Kidney capillary endothelial cell (primary cell): Measurements from ENCODE around the gene ARHGAP8.
A peak's percentile ranks its signal among the peaks of the same experiment; 100 is the strongest.

Source experiments
- DNase-seq: peaks from one replicate; pipeline ENCODE4 v3.0.0-alpha.2; 2018; ENCODE audit warnings: low spot score

ARHGAP8 gene

DNA sequence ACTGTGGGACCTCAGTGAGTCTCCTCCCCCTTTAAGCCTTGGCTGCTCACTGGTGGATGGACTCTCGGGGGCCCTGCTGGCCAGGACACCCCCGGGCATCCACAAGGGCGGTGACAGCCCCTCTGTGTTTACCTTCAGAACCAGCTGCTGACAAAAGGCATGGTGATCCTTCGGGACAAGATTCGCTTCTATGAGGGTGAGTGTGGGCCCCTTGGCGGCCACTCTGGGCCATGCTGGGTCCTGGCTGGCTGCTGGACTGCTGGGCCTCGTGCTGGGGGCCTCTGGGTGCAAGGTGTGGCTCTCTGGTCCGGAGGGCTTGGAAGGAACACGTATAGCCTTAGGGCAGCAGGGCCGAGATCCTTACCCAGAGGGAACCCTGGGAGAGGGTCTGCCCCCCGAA, 25.9 kb upstream of the ARHGAP8 start:
- no peak for DNase-seq

DNA sequence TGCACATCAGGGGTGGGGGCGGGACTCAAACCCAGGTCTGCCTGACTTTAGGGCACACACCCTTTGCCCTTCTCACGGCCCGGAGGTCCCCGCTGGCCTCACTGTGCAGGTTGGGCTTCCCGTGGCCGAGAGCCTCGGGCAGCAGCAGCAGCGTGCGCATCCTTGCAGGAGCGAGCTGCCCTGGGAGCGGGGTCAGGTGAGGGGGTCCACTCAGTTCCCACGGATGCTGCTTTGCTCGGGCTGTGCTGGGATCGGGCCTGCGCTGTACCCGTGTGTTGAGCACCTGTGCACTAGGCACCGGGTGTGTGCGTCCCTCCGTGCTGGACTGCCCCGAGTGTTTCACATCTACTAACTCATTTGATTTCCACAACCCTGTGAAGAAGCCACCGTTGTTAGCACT, 25.2 kb upstream of the ARHGAP8 start:
- no peak for DNase-seq

DNA sequence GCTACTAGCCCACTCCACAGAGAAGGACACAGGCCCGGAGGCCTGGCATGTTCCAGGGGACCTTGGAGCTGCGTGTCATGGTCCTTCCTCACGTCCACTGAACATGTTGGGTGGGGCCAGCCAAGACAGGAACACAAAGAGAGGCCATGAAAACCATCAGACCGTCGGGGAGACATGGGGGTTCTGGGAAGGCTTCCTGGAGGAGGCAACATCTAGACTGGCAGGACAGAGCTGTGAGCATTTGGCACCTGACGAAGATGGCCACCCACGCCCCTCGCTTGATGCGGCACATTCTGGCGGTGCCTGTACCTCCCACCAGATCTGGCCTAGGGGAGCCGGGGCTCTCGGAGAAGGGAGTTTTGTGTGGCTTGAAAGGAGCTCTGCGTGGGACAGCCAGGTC, 24.7 kb upstream of the ARHGAP8 start:
- no peak for DNase-seq

DNA sequence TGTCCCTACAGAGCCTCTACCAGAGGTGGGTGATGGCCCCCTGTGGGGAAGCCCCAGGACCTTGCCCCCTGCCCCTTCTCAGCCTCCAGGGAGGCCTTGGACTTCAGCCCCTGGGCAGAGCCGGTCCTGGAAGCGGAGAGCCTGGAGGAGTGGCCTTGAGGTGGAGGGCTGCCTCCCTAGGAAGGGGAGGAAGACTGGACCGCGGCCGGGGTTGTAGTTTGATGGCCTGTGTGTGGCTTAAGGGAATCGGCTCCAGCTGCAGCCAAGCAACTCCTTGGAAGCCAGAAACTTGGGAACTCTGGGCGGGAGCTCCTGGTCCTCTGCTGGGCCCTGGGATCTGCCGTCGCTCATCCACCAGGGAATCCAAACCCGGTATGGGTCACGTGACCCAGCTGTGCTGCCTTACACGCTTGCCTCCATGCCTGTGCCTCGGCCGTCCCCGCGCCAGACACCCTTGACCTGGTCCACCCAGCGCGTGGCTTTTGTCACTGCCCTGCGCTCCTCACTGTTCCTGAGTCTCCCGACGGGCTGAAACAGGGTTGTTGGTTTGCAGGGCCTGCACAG, 23.5 kb upstream of the ARHGAP8 start:
- no peak for DNase-seq

DNA sequence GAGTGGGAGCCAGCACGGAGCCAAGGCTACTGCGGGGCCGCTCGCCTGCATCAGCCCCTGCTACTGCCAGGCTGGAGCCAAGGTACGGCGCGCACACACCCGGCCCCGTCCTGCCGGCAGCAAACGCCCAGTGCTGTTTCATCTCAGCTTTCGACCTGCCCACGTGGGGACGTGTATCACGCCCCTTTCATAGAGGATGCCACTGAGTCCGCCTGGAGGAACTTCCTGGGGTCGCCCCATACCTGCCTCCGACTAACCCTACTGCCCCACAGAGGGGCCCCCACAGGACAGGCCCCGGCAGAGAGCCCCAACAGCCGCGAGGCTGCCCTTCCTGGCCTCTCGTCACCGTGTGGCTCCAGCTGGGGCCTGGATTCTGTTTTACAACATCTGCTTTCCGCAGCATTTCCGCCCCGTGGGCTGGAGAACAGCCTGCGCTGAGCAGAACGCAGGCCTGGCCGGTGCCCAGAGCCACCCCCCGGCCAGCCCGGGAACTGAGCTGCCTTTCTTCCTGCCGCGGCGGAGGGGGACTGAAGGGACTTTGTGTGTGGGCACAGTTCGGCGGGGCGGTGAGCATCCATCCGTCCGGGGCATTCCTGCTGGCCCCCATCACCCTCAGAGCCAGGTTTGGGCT, 22.9 kb upstream of the ARHGAP8 start:
- DNase-seq = peak; percentile 72

DNA sequence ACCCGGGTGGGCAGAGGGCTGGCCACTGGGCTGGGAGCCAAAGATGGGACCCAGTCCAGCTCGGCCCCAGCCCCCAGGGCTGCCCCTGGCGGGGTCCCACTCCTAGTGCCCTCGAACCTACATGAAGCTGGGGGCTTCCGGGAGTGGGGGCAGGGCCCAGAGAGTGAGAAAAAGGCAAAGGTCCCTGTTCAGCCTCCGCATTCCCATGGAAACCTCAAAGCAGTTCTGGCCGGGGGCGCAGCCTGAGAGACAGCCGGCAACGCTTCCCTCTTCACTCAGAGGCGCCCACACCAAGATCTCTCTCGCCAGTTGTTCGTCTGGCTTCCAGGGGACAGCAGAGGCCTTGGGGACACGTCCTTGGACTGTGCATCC, 22.4 kb upstream of the ARHGAP8 start:
- DNase-seq = no peak

DNA sequence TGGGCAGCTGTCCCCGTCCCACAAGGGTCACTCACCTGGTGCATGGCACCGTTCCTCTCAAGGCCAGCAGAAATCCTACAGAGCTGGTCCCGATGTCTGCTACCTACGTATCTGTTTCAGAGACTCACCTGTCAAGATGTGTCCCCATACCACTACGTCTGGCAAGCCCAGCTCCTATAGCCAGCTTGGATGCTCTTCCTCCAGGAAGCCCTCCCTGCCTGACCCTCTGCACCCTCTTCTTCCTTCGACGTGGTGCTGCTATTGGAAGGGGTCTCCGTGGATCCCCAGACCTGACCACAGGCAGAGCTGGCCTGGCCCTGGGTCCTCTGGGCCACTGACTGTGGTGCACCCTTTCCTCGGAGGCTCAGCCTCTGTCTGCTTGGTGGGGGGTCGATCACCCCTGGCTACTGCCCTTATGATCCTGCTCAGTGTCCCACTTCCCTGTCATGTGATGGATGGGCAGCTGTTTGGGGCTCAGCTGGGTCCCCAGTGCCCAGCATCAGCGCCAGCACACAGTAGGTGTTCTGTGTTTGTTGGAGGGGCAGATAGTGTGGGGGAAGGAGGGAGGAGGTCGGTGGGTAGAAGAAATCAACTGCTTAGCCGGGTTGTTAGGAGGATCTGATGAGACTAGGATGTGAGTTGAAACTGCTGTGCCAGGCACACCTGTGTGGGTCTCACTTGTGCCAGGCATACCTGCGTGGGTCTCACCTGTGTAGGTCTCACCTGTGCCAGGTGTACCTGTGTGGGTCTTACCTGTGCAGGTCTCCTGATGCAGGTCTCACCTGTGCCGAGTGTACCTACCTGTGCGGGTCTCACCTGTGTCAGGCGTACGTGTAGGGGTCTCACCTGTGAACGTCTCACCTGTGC, 21.7 kb upstream of the ARHGAP8 start:
- DNase-seq = no peak

DNA sequence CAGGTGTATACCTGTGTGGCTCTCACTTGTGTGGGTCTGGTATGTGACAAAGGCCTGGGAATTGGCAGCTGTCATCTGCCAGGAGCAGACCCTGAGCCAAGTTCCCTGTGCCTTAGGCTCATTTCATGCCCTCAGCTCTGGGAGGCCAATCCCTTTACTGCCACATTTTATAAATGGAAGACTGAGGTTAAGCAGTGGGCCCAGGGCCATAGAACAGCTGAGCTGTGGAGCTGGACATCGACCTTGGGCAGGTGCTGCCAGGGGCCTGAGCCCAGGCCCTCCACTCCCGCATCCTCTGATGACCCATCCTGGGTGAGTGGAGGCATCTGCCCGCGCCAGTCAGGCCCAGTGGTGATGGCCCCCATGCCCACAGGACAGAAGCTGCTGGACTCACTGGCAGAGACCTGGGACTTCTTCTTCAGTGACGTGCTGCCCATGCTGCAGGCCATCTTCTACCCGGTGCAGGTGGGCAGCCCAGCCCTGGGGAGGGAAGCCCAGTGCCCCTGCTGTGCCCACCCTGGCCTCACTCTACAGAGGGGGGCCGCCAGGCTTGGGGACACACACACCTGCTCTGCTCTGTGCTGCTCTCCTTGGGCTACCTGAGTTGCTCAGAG, 20.9 kb upstream of the ARHGAP8 start:
- no peak for DNase-seq

DNA sequence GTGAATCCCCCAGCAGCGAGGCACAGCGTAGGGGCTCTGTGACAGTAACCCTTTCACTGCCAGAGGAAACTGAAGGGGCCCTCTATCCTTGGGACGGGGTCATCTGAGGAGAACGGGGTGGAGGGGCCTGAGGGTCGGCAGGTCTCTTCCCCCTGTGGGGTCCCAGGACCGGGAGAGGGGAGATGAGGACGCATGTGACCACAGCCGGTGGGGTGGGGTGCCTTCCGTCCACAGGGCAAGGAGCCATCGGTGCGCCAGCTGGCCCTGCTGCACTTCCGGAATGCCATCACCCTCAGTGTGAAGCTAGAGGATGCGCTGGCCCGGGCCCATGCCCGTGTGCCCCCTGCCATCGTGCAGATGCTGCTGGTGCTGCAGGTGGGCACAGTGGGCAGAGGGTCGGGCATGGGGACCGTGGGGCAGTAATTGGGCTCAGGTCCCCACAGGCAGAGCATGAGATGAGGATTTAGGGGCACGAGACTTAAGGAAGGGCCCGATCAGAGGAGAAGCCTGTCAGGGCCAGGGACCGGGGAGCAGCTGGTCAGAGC, 20.3 kb upstream of the ARHGAP8 start:
- DNase-seq = no peak

DNA sequence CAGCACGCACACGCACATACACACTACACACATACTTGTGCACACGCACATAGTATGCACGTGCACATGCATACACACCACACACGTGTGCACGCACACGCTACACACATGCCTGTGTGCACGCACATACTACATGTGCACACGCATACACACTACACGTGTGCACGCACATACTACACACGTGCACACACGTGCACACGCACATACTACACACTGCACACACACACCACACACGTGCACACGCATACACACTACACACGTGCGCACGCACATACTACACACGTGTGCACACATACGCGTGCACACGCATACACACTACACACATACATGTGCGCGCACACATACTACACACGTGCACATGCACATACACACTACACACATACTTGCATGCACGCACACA, 19.7 kb upstream of the ARHGAP8 start:
- no peak for DNase-seq

DNA sequence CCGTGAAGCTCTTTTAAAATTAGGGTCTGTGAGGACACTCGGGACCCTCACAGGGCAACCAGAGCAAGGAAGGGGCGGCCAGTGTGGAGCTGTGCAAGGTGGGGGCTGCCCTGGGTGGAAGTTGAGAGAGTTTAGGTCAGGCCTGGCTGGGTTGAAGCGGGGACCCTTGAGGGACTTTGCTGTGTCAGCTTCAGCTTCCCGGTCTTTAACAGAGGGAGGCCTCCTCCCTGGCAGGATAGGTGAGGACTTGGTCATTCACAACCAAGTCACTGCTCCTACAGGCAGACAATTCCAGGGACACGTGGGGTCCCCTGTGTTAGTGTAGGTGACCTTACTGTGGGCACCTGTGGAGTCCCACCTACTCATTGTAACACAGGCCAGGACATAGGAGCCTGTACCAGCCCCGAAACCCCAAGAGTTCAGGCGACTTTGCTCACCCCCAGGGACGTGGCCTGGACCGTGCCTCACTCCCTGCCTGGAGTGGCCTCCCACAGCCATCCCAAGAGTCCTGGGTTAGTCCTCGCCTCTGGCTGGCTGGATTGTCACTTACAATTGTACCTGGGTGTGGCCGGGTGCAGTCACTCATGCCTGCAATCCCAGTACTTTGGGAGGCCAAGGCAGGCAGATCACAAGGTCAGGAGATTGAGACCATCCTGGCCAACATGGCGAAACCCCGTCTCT, 18.8 kb upstream of the ARHGAP8 start:
- no peak for DNase-seq

DNA sequence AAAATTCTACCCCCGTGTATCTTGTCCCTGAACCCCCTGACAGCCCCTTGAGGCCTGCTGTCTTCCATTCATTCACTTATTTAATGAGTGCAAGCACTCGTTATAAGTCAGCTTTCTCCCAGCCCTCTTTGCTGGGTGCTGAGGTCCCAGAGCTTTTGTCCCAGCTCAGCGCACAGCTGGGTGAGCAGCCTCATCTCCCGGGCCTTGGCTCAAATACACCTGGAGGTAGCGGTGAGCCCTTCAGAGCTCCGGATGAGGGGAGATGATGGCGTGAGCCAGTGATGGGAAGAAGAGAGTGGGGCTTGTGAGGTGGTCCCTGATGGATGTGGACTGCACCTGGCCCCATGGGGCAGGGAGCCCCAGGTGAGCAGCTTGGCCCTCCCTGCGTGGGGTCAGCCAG, 18.1 kb upstream of the ARHGAP8 start:
- no peak for DNase-seq

DNA sequence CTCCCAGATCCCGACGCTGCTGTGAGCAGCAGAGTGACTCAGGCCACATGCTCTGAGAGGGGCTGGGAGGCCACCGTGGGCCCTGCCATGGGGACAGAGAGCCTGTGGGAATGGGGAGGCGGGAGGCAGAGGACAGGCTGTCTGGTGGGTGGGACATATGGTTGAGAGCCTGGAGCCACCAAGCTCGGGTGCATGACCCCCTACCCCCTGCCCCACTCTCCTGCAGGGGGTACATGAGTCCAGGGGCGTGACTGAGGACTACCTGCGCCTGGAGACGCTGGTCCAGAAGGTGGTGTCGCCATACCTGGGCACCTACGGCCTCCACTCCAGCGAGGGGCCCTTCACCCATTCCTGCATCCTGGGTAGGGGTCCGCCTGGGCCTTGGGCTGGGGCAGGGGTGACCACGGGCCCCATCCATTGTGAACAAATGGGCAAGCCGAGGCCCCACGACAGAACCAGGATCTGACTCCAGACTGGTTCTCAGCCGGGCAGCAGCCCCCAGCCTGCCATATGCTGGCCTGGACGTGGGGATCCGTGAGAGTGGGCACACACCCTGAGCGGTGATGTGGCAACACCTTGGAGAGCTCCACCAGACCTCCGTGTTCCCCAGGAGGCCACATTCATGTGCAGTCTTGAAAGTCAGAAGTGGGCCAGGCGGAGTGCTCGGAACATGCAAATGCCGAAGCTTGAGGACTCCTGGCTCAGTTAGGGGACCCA, 17.4 kb upstream of the ARHGAP8 start:
- no peak for DNase-seq

DNA sequence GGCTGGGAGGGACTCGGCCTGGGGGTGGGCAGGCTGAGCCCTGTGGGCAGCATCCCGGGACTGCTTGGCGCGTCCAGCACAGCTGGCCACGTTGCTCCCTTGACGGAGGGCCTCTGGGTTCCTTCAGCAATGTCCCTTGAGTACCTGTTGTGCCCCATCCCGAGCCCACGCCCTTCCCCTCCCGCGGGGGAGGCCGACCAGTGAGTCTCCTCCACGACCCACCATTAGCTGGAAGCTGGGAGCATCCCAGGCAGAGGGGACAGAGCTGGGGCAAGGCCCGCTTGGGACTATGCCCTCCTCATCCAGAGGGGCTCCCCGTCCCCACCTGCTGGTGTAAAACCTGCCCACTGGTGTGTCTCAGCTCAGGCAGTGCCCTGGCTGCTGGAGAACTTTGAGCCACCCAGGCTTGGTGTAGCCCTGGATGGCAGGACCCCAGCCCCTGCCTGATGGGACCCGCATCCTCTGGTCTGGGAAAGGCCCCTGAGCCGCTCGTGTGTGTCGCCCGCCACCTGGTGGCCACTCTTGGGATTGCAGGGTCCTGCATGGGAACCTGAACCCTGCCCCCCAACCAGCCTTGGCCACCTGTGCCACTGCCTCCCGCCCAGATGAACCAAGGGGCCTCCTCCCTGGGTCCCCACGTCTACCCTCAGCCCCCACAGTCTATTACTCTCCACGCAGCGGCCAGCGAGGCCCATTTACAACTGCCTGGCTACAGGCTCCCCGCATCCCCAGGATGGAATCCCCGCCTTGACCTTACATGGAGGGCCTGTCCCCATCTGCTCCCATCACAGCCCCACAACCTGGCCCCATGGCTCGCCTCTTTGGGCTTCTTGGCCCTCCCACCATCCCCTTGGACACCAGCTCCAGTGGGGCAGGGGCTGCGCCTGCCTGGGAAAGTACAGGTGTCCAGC, 16.6 kb upstream of the ARHGAP8 start:
- DNase-seq = peak; percentile 28

DNA sequence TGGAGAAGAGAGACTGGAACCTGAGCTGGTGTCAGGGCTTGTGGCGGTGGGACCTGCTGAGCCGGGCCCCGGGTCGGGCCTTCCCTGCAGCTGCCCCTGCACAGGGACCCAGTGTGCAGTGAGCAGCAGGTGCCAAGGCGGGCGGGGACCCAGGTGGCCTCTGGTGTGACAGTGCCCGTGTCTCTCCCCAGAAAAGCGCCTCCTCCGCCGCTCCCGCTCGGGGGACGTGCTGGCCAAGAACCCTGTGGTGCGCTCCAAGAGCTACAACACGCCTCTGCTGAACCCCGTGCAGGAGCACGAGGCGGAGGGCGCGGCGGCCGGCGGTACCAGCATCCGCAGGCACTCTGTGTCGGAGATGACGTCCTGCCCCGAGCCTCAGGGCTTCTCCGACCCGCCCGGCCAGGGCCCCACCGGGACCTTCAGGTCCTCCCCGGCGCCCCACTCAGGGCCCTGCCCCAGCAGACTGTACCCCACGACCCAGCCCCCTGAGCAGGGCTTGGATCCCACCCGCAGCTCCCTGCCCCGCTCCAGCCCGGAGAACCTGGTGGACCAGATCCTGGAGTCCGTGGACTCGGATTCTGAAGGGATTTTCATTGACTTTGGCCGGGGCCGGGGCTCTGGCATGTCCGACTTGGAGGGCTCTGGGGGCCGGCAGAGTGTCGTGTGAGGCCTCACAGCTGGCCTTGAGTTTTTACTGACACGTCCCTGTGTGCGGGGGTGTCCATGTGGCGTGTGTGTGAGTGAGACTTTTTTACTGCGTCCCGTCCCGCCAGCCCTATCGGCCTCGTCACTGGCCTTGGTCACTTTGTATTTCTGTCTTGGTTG, 15.6 kb upstream of the ARHGAP8 start:
- no peak for DNase-seq

DNA sequence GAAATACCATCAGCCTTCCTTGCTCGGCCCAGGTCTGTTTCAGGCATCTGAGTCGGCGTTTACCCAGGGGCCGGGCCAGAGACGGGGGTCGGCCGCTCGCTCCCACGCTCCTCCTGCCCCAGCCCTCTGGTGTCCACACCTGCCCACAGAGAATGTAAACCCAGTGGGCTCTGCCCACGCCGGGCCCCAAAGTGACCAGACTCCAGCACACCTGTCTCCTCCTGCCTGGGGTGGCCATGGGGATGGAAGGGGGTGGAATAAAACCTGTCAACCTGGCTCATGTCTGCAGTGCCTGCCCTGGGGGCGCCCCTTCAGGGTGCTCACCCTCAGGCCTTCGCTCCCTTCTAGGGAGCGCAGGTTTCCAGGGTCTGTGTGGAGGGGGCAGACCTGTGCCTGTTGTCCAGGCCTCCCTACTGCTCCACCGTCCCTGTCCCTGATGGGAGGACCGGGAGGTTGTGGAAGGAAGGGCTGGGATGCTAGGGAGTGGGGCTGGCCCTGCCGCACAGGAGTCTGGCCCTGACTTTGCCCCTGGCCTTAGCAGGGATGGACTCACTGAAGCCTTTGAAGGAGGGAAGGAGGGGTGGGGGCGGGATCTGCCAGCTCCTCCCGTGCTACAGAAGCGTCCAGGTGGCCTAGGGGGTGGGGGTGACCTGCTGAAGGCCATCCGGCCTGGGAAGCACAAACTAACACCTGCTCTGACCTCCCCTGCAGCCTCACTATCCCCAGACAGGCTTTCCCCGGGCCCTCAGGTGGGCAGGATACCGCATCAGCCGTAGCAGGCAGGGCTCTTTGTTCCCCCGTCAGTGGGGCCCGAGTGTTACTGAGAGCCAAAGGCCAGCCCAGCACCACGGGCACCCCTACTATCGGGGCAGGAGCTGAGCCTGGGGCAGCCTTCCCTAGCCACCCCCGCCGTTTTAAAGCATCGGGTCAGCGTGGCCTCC, 14.7 kb upstream of the ARHGAP8 start:
- DNase-seq = no peak

DNA sequence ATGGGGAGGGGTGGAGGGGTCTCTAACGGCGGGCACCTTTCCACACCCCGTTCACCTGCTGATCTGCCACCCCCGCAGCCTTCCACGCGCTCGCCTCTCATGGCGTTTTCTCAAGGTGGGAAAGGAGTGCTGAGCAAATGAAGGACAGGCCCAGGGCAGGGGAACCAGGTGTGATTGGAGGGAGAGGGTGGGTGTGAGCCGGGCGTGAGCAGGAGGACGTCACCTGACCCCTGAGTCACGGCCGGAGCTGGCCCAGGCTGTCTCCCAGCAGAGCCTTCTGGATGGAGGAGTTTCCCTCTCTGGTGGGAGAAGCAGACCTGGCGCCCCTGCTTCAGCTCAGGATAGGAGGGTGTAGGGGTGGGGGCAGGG, 14.0 kb upstream of the ARHGAP8 start:
- no peak for DNase-seq

DNA sequence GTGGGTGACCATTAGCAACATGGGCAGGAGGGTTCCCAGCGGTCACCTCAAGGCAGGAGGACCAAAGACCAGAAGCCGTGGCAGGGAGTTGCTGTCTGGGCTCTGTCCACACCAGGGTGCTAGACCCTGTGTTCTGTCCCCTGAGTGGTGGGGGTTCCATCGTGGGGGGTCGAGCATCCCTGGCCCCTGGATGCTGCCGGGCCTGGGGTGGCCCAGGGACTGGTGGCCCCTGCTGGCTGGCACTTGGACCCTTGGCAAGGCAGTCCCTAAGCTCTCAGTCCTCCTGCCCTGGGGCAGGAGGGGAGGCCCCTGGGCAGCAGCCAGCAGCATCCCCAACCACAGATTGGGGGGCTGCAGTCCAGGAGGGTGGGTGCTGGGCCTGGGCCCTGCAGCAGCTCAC, 13.4 kb upstream of the ARHGAP8 start:
- DNase-seq = no peak
